K562 (cell line): Measurements from ENCODE around the gene ARHGEF10L. TPM values are rescaled to one million over a fixed set of nuclear protein-coding genes. Genes with fewer than 3 reads are reported as not detected.

Source experiments
- ATAC-seq: fragments of 200-7000 bp; cut with Tn5 transposase; 3 replicates; pipeline ENCODE4 v1.9.1; 2020; ENCODE audit warnings: moderate library complexity
- BruUV-seq: library from RNA; stranded (reverse); fragments of 400-500 nt; replicated peaks from 2 replicates; lab custom pipeline; 2021; lab: Mats Ljungman, UMichigan
- CTCF ChIA-PET: fragments of 300-600 bp; formaldehyde crosslinking; extraction: SDS; loops from one replicate; lab custom pipeline; 2021; ENCODE audit warnings: low intra/inter-chr PET ratio; lab: Yijun Ruan, JAX
- POLR2A ChIA-PET: fragments of 300-600, 350-650 bp; sonication (Branson Sonifier 250); formaldehyde crosslinking; extraction: SDS; loops from one replicate; lab custom pipeline; 2021; ENCODE audit warnings: antibody characterized with exemption, inconsistent platforms; lab: Yijun Ruan, JAX
- DNase-seq, 4 experiments: peaks; one replicate each; pipeline versions ENCODE4 v3.0.0 to v3.0.0-alpha.2; 2011 to 2018; ENCODE audit warnings: low spot score in 3 of 4, mixed read lengths in 3 of 4; ENCODE audit errors: extremely low read depth in 1 of 4
- FAIRE-seq: peaks from 2 replicates; lab custom pipeline; 2011; peaks lifted over from hg19 to GRCh38; lab: Jason Lieb, UNC
- H2AFZ ChIP-seq: 2 replicates; pipeline ENCODE4 v1.6.0; 2011; ENCODE audit warnings: low read depth, low read length, control low read depth, inconsistent platforms
- H3K27ac ChIP-seq: fragments of 200-600 bp; 3 replicates; pipeline ENCODE4 v1.8.0; 2011; ENCODE audit warnings: low read depth, mild to moderate bottlenecking, control low read depth, inconsistent platforms, low read length, moderate library complexity, mixed read lengths; ENCODE audit errors: extremely low read depth
- H3K27me3 ChIP-seq, 2 experiments: fragments of 300-600 bp in 1 of 2; 2 replicates in 1 of 2; 3 replicates in 1 of 2; pipeline versions ENCODE4 v1.6.0 to v1.8.0; 2011; ENCODE audit warnings: inconsistent platforms in 2 of 2, low read length in 2 of 2, mild to moderate bottlenecking in 1 of 2, mixed read lengths in 1 of 2, moderate library complexity in 1 of 2; ENCODE audit not compliant: control insufficient read depth in 2 of 2, insufficient read depth in 2 of 2
- H3K36me3 ChIP-seq: fragments of 300-600 bp; 3 replicates; pipeline ENCODE4 v1.8.0; 2011; ENCODE audit warnings: mild to moderate bottlenecking, low read length, inconsistent platforms; ENCODE audit not compliant: control insufficient read depth, insufficient read depth
- H3K4me1 ChIP-seq, 2 experiments: fragments of 200-600 bp in 1 of 2; replicated peaks in 1 of 2; 2 replicates in 1 of 2; 3 replicates in 1 of 2; pipeline versions ENCODE4 v1.5.1 to v1.8.0; 2011; ENCODE audit warnings: inconsistent platforms in 2 of 2, low read length in 2 of 2, mild to moderate bottlenecking in 1 of 2, mixed read lengths in 1 of 2, moderate library complexity in 1 of 2; ENCODE audit not compliant: control insufficient read depth in 2 of 2, insufficient read depth in 2 of 2
- H3K4me2 ChIP-seq: 2 replicates; pipeline ENCODE4 v1.6.1; 2011; ENCODE audit warnings: low read length, control low read depth, inconsistent platforms, mixed read lengths; ENCODE audit not compliant: insufficient read depth
- H3K4me3 ChIP-seq: fragments of 200-600 bp; sonication (generic), shearing (Covaris generic); 2 replicates; pipeline ENCODE4 v1.5.1; 2016; ENCODE audit warnings: control low read depth, inconsistent platforms
- H3K79me2 ChIP-seq: fragments of 200-600 bp; 3 replicates; pipeline ENCODE4 v1.8.0; 2011; ENCODE audit warnings: low read length, inconsistent platforms; ENCODE audit not compliant: control insufficient read depth, insufficient read depth
- H3K9ac ChIP-seq, 2 experiments: 2 replicates each; pipeline versions ENCODE4 v1.6.0 to v1.6.1; 2011; ENCODE audit warnings: low read depth in 2 of 2, low read length in 2 of 2, control low read depth in 1 of 2, inconsistent platforms in 1 of 2, mild to moderate bottlenecking in 1 of 2, mixed read lengths in 1 of 2; ENCODE audit not compliant: insufficient read depth in 1 of 2
- H3K9me1 ChIP-seq: one replicate; pipeline ENCODE4 v1.6.0; 2011; ENCODE audit warnings: inconsistent platforms, mild to moderate bottlenecking, low read length, moderate library complexity; ENCODE audit not compliant: control insufficient read depth, insufficient read depth
- H3K9me3 ChIP-seq: replicated peaks from 2 replicates; pipeline ENCODE4 v1.5.1; 2011; ENCODE audit warnings: low read depth, low read length, inconsistent platforms; ENCODE audit not compliant: control insufficient read depth, insufficient read depth
- H4K20me1 ChIP-seq: replicated peaks from 2 replicates; pipeline ENCODE4 v1.6.1; 2011; ENCODE audit warnings: low read length, inconsistent platforms, mixed read lengths; ENCODE audit not compliant: control insufficient read depth, insufficient read depth
- CTBP1 ChIP-seq: fragments of 450-650 bp; IDR thresholded peaks from 2 replicates; pipeline ENCODE4 v1.6.1; 2016; ENCODE audit warnings: borderline replicate concordance
- HLTF ChIP-seq: fragments of 450-650 bp; IDR thresholded peaks from 2 replicates; pipeline ENCODE4 v1.6.1; 2016
- LEF1 ChIP-seq: fragments of 450-650 bp; IDR thresholded peaks from 2 replicates; pipeline ENCODE4 v1.6.1; 2016; ENCODE audit warnings: mild to moderate bottlenecking
- POLR2B ChIP-seq: fragments of 450-650 bp; IDR thresholded peaks from 2 replicates; pipeline ENCODE4 v1.6.1; 2018; ENCODE audit warnings: low read depth; ENCODE audit not compliant: partially characterized antibody
- ZNF584 ChIP-seq: fragments of 200-800 bp; sonication (Bioruptor generic); IDR thresholded peaks from 2 replicates; pipeline ENCODE4 v1.6.1; 2016; ENCODE audit warnings: low read depth, mild to moderate bottlenecking, missing genetic modification characterization, missing compliant biosample characterization
- WGBS: fragments of 100-300 bp; shearing (Covaris generic); methylation state at CpG from one replicate; pipeline ENCODE4 v1.1.6; 2016; ENCODE audit warnings: low coverage, mixed read lengths; ENCODE audit not compliant: insufficient coverage; ENCODE audit errors: missing lambda C conversion rate; 5-methylcytosine and 5-hydroxymethylcytosine counted together
- in situ Hi-C: fragments of 300-500 bp; cut with MboI; formaldehyde crosslinking; loops from 4 replicates; pipeline ENCODE4 v1.15.0; 2018; ENCODE audit warnings: inconsistent platforms, mixed read lengths
- intact Hi-C: fragments of 100-400 bp; cut with micrococcal nuclease; formaldehyde crosslinking; loops from 2 replicates; pipeline ENCODE4 v1.14.2; 2022
- polyA plus RNA-seq, 8 experiments: library from polyadenylated mRNA; depleted of rRNA in 4 of 8; stranded (reverse) in 5 of 8; unstranded in 3 of 8; fragments of >200 nt; fragmentation: Nextera tagmentation in 2 of 8; fragmentation: Illumina TruSeq in 1 of 8; extraction: Ambion mirVana in 2 of 8; extraction: Trizol in 1 of 8; gene quantifications; 2 replicates each; pipeline versions ENCODE4 v1.2.1 to v1.2.3, GENCODE V29; 2011 to 2014; ENCODE audit warnings: inconsistent platforms in 1 of 8, missing spikeins in 1 of 8
- total RNA-seq, 7 experiments: library from RNA; depleted of rRNA in 6 of 7; stranded (reverse); fragments of >200 nt in 6 of 7; fragmentation: Illumina TruSeq in 2 of 7; extraction: Trizol in 2 of 7; gene quantifications; 2 replicates each; pipeline versions ENCODE4 v1.2.1 to v1.2.3, GENCODE V29; 2011 to 2021; ENCODE audit warnings: low replicate concordance in 1 of 7
- TF ChIP-seq, protein P1 (sequence below), 2 experiments: fragments of 200-800 bp in 1 of 2; sonication (Bioruptor generic) in 1 of 2; sonication (generic) in 1 of 2; formaldehyde crosslinking in 1 of 2; IDR thresholded peaks in 1 of 2; conservative IDR thresholded peaks in 1 of 2; 2 replicates each; pipeline versions ENCODE4 v1.5.0 to v1.6.1; 2016 to 2020; ENCODE audit warnings: missing compliant biosample characterization in 1 of 2, missing genetic modification characterization in 1 of 2, missing genetic modification reagents in 1 of 2

ARHGEF10L gene
- total and polyA plus RNA-seq, 9 of the 15 experiments (the other 6 are each of a cell fraction or from before 2014, with no cell fraction given), result 0.09 to 0.13 TPM; not detected in 7

DNA sequence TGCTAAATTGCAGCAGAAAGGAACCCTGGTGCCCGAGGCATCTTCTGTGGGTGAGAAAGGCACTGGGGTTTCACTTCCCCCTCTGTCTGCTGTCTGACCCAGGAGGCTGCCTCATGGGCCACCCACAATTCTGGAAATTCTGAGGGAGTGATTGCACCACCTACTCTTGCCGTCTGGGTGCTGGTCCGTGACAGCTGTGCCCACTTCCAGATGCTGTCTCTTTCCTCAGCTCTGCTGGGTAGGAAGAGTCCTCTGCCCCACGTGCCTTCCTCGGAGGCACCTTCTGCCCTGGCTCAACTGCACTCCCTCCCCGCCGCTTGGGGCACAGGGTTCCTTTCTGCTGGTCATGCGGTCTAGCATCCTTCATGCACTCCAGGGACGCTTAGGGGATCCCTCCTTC lies 96.3 kb downstream of the ARHGEF10L start:
- H3K9me1 ChIP-seq, result no peaks in the 10 kb centered on the region
- H3K9me3 ChIP-seq, result no peaks in the 10 kb centered on the region
- POLR2A ChIA-PET, result no interaction called here
- intact Hi-C loops (no loop called here), in situ Hi-C loops (no loop called here)
- no TSS peak for BruUV-seq
- H3K27me3 ChIP-seq, result peaks cover 13 to 63% of the 10 kb centered on the region in 2 experiments; a peak in 4 of 5 replicates
- TF ChIP-seq HLTF (no peak), CTBP1 (no peak), POLR2B (no peak), LEF1 (no peak), ZNF584 (no peak)
- TF ChIP-seq, protein P1, sequence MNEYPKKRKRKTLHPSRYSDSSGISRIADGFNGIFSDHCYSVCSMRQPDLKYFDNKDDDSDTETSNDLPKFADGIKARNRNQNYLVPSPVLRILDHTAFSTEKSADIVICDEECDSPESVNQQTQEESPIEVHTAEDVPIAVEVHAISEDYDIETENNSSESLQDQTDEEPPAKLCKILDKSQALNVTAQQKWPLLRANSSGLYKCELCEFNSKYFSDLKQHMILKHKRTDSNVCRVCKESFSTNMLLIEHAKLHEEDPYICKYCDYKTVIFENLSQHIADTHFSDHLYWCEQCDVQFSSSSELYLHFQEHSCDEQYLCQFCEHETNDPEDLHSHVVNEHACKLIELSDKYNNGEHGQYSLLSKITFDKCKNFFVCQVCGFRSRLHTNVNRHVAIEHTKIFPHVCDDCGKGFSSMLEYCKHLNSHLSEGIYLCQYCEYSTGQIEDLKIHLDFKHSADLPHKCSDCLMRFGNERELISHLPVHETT (CRISPR knock-in tag; conservative IDR thresholded peaks at IDR 0.05 in 1 of 2, IDR thresholded peaks at IDR 0.05 in 1 of 2), result no peak
- no peak overlapping the region for H3K27ac ChIP-seq
- H3K4me2 ChIP-seq, result no peak overlapping the region
- no peaks in the 10 kb centered on the region for H3K79me2 ChIP-seq
- CTCF ChIA-PET, result no interaction called here
- H4K20me1 ChIP-seq, result peaks cover 19% of the 10 kb centered on the region
- H3K4me1 ChIP-seq, result no peaks in the 10 kb centered on the region; a peak in 3 of 5 replicates
- no peak overlapping the region for H3K9ac ChIP-seq
- under 1% methylated on average over 9 of the region's 9 CpGs for WGBS
- ATAC-seq (no peak), FAIRE-seq (no peak), DNase-seq (no peak)
- no peak overlapping the region for H2AFZ ChIP-seq
- H3K4me3 ChIP-seq, result no peak overlapping the region
- H3K36me3 ChIP-seq, result no peaks in the 10 kb centered on the region
